ENCODE measurements around the gene ACCSL.

DNA sequence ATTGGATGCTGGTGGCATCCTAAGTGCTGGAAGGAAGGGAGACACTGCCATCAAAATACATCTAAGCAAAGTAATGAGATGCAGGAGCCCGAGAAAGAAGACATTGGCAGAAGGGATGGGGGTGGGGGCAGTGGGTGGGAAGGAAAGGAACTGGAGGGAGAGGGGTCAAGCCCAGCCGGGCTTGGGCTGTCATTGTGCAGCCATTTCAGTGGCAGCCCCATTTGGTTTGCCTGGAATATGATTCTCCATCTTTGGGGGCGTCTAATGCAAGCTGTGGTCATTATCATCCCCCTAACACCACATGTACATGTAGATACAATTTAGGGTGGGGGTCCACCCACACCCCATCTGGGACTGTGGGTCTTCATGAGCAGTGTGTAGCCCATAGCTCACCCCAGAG is 13.9 kb upstream of the ACCSL start:
- TF ChIP-seq, protein P1, sequence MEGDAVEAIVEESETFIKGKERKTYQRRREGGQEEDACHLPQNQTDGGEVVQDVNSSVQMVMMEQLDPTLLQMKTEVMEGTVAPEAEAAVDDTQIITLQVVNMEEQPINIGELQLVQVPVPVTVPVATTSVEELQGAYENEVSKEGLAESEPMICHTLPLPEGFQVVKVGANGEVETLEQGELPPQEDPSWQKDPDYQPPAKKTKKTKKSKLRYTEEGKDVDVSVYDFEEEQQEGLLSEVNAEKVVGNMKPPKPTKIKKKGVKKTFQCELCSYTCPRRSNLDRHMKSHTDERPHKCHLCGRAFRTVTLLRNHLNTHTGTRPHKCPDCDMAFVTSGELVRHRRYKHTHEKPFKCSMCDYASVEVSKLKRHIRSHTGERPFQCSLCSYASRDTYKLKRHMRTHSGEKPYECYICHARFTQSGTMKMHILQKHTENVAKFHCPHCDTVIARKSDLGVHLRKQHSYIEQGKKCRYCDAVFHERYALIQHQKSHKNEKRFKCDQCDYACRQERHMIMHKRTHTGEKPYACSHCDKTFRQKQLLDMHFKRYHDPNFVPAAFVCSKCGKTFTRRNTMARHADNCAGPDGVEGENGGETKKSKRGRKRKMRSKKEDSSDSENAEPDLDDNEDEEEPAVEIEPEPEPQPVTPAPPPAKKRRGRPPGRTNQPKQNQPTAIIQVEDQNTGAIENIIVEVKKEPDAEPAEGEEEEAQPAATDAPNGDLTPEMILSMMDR (IDR thresholded peaks at IDR 0.05): no peak
- no peak for TF ChIP-seq POLR2A (IDR thresholded peaks at IDR 0.05)
